Suprapubic skin (tissue), 3 donors: ENCODE measurements around the gene IL13RA1.

Source experiments
- POLR2A ChIP-seq, 2 donors: fragments of 450-650 bp; IDR thresholded peaks; one replicate each; pipeline ENCODE4 v1.6.1; 2017; ENCODE audit warnings: antibody characterized with exemption in 2 of 2, mild to moderate bottlenecking in 2 of 2, moderate library complexity in 2 of 2
- TF ChIP-seq, protein P1 (sequence below), 2 donors: fragments of 200-600 bp in 1 of 2; fragments of 450-650 bp in 1 of 2; sonication (generic) in 1 of 2; IDR thresholded peaks; one replicate each; pipeline ENCODE4 v1.5.1; 2016 to 2019; ENCODE audit warnings: antibody characterized with exemption in 2 of 2, mild to moderate bottlenecking in 1 of 2, moderate library complexity in 1 of 2

- TF ChIP-seq, protein P1, sequence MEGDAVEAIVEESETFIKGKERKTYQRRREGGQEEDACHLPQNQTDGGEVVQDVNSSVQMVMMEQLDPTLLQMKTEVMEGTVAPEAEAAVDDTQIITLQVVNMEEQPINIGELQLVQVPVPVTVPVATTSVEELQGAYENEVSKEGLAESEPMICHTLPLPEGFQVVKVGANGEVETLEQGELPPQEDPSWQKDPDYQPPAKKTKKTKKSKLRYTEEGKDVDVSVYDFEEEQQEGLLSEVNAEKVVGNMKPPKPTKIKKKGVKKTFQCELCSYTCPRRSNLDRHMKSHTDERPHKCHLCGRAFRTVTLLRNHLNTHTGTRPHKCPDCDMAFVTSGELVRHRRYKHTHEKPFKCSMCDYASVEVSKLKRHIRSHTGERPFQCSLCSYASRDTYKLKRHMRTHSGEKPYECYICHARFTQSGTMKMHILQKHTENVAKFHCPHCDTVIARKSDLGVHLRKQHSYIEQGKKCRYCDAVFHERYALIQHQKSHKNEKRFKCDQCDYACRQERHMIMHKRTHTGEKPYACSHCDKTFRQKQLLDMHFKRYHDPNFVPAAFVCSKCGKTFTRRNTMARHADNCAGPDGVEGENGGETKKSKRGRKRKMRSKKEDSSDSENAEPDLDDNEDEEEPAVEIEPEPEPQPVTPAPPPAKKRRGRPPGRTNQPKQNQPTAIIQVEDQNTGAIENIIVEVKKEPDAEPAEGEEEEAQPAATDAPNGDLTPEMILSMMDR (IDR thresholded peaks at IDR 0.05), result no peak
- TF ChIP-seq POLR2A (IDR thresholded peaks at IDR 0.05), result no peak
These were observed 4.0 kb upstream of the IL13RA1 start for GRCh38 chrX:118723376-118723775.
